AG09319 (cell line): ENCODE data around the gene SLC44A5.

ENCODE experiments used
- DNase-seq: peaks from one replicate; pipeline ENCODE4 v3.0.0-alpha.2; 2010; ENCODE audit warnings: low read depth; ENCODE audit errors: extremely low read depth
- CTCF ChIP-seq: IDR thresholded peaks from 2 replicates; pipeline ENCODE4 v1.5.1; 2011; ENCODE audit warnings: low read depth, mild to moderate bottlenecking, inconsistent platforms, low read length, moderate library complexity

The SLC44A5 gene

GRCh38 chr1:75293270-75293669 is 317.6 kb downstream of the SLC44A5 start:
- DNase-seq = no peak
- TF ChIP-seq CTCF = no peak

GRCh38 chr1:75292013-75292412 is 318.9 kb downstream of the SLC44A5 start:
- TF ChIP-seq CTCF = no peak
- DNase-seq = no peak

GRCh38 chr1:75276385-75276784 is 334.5 kb downstream of the SLC44A5 start:
- no peak for TF ChIP-seq CTCF
- no peak for DNase-seq

- no peak for TF ChIP-seq CTCF
- no peak for DNase-seq
Measured at GRCh38 chr1:75275631-75276030, 335.3 kb downstream of the SLC44A5 start.

GRCh38 chr1:75274920-75275506 is 335.9 kb downstream of the SLC44A5 start:
- TF ChIP-seq CTCF = no peak
- no peak for DNase-seq

GRCh38 chr1:75273110-75273509 is 337.8 kb downstream of the SLC44A5 start:
- TF ChIP-seq CTCF = no peak

GRCh38 chr1:75265792-75266191 is 345.1 kb downstream of the SLC44A5 start:
- DNase-seq = peak; percentile 18
- peak; percentile 66 for TF ChIP-seq CTCF

More at GRCh38 chr1:75273110-75273509, 337.8 kb downstream of the SLC44A5 start:
- no peak for DNase-seq
